Muscle layer of duodenum (tissue), 2 donors: ENCODE data around the gene GRB2.
A peak's percentile ranks its signal among the peaks of the same experiment; 100 is the strongest.
"Not testable (repeated sequence)": the region's sequence is repeated elsewhere in the genome, so short reads cannot be mapped to it uniquely, and the experiment has no call there.

Experiments used
- H3K27ac ChIP-seq: one replicate; pipeline ENCODE4 v1.7.0; 2013; ENCODE audit warnings: mild to moderate bottlenecking, low read length
- H3K27me3 ChIP-seq: one replicate; pipeline ENCODE4 v1.7.0; 2013; ENCODE audit warnings: low read depth, mild to moderate bottlenecking, control low read depth, low read length
- H3K36me3 ChIP-seq, 2 donors: one replicate each; pipeline ENCODE4 v1.7.0; 2013; ENCODE audit warnings: low read length in 2 of 2, control low read depth in 1 of 2, mild to moderate bottlenecking in 1 of 2; ENCODE audit not compliant: insufficient read depth in 2 of 2, control insufficient read depth in 1 of 2
- H3K4me1 ChIP-seq, 2 donors: one replicate each; pipeline ENCODE4 v1.7.0; 2013; ENCODE audit warnings: low read length in 2 of 2, mild to moderate bottlenecking in 2 of 2, control low read depth in 1 of 2, moderate library complexity in 1 of 2; ENCODE audit not compliant: insufficient read depth in 2 of 2, control insufficient read depth in 1 of 2
- H3K4me3 ChIP-seq, 2 donors: one replicate each; pipeline ENCODE4 v1.7.0; 2013; ENCODE audit warnings: low read length in 2 of 2, low read depth in 1 of 2, mild to moderate bottlenecking in 1 of 2
- H3K9me3 ChIP-seq, 2 donors: one replicate each; pipeline ENCODE4 v1.7.0; 2013; ENCODE audit warnings: low read length in 2 of 2, control low read depth in 1 of 2, mild to moderate bottlenecking in 1 of 2; ENCODE audit not compliant: control insufficient read depth in 1 of 2
- donor health status: healthy.

Gene GRB2

DNA sequence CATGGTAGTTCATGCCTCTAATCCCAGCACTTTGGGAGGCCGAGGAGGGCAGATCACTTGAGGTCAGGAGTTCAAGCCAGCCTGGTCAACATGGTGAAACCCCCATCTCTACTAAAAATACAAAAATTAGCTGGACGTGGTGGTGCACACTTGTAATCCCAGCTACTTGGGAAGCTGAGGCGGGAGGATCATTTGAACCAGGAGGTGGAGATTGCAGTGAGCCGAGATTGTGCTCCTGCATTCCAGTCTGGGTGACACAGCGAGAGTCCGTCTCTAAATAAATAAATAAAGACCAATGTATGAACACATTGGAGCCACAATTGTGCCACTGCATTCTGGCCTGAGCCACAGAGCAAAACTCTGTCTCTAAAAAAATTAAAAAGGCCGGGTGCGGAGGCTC is 31.9 kb upstream of the GRB2 start:
- not testable (repeated sequence) for H3K27me3 ChIP-seq, H3K4me3 ChIP-seq, H3K4me1 ChIP-seq

DNA sequence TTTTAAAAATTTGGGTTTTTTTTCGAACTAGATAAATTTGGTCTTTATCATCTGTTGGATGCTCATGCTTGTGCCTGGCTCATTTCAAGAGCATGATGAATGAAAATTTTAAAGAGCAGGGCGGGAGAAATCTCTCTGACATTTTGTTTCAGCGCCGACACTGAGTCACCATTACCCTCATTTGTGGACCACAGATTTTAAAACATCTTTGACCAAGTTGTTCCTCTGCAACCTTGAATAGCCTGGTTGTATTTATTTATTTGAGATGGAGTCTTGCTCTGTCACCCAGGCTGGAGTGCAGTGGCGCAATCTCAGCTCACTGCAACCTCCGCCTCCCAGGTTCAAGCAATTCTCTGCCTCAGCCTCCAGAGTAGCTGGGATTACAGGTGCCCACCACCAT is 29.0 kb upstream of the GRB2 start:
- H3K9me3 ChIP-seq, H3K4me1 ChIP-seq, H3K4me3 ChIP-seq, H3K27ac ChIP-seq, H3K36me3 ChIP-seq, H3K27me3 ChIP-seq: not testable (repeated sequence)

More for the DNA sequence above, 31.9 kb upstream of the GRB2 start:
- not testable (repeated sequence) for H3K9me3 ChIP-seq, H3K27ac ChIP-seq, H3K36me3 ChIP-seq

DNA sequence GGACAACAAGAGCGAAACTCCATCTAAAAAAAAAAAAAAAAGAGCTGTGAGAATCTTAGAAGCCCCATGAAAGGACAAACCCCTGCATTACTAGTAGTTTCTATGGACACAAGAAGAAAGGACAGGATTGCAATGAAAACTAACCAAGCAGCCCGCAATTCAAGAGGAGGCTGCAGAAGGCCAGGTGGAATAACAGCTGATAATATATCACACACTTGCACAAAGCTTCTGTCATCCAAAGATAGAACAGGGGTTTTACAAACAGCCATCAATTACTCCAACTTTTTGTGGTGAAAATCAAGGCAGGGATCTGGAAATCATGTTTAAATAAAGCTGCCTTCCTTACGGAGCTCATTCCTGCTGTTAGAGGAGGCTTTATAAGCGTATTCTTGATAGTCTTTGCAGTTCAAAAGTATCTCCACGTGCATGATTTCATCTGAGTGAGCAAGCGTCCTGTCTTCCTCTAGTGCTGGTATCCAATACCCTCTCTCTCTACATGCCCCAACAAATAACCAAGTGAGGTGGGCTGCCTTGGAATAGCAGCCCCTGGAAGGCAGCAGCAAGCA is 27.8 kb upstream of the GRB2 start:
- Histone ChIP-seq H3K4me3 (no peak overlapping the region), H3K9me3 (no peaks in the 10 kb centered on the region), H3K27me3 (no peaks in the 10 kb centered on the region), H3K4me1 (peaks cover 6 to 10% of the 10 kb centered on the region in 2 donors), H3K36me3 (no peaks in the 10 kb centered on the region), H3K27ac (no peak overlapping the region)

DNA sequence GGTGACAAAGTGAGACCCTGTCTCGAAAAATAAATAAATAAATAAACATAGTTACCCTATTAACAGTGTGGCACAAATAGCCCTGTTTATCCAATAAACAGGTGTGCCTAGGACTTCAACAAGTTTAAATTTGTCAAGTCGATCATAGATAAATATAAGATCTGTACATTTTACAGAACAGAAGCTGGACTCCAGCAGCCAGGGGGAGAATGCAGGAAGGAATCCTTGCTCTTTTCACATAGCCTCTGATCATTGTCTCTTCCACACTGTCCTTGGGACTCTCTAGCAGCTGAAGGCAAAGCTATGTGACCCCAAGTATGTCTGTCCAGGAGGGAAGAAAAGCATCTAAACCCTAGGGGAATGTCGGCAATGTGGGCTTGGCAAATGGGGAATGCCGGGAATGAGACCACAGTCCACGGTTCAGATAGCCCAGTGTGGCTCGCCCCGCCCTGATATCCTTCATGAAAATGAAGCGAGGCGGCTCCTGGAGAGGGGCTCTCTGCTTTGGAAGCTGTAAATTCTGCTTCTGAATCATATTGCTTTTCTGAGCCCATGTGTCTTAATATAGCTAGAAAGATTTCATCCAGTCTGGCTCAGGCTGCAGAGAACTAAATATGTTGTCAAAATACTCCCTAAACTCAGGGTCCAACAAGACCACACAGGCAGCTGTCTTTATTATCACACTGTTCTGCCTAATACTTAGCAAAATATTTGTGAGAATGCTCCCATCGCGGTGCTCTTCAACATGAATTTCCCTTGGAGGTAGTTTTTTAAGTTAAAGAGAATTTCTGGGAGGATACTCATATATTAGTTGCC is 24.9 kb upstream of the GRB2 start:
- H3K4me3 ChIP-seq, result no peak overlapping the region
- peaks cover 10 to 14% of the 10 kb centered on the region in 2 donors for H3K4me1 ChIP-seq
- H3K27ac ChIP-seq, result no peak overlapping the region
- H3K27me3 ChIP-seq, result no peaks in the 10 kb centered on the region
- H3K36me3 ChIP-seq, result no peaks in the 10 kb centered on the region
- H3K9me3 ChIP-seq, result no peaks in the 10 kb centered on the region

DNA sequence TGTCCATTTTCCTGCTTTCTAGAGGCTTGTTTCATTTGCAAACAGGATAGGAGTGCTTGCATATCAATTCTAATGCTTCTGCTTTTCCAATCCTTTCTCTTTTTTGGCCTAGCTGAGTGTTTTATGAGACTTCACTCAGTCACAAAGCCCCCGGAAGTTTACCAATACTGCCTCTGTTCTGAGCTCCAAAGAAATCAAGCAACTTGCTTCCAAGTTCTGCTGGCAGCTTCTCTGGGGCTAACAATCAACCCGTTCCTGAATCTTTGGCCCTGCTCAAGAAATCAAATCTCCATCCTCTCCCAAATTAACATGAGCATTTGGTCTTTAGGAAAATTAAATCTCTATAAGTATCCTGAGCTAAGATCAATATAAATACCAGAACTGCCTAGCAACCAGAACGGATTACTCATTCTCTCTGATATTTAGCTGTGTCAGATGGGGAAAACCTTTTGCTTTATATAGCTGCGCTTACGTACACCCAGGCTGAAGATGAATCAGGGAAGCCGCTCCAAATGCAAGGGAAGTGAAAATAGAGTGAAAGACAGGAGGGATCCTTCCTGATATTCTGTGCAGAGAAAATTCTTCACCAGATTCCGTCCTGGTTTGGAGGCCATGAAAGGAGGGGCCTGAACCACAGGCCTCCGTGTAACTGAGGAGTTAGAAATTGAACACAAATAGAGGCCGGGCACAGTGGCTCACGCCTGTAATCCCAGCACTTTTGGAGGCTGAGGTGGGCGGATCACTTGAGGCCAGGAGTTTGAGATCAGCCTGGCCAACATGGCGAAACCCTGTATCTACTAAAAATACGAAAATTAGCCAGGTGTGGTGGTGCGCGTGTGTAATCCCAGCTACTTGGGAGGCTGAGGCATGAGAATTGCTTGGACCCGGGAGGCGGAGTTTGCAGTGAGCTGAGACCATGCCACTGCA is 23.3 kb upstream of the GRB2 start:
- Histone ChIP-seq H3K27me3 (no peaks in the 10 kb centered on the region), H3K36me3 (no peaks in the 10 kb centered on the region), H3K4me3 (no peak overlapping the region), H3K4me1 (peaks cover 10 to 14% of the 10 kb centered on the region in 2 donors), H3K27ac (peak overlapping the region; percentile 77), H3K9me3 (no peaks in the 10 kb centered on the region)

DNA sequence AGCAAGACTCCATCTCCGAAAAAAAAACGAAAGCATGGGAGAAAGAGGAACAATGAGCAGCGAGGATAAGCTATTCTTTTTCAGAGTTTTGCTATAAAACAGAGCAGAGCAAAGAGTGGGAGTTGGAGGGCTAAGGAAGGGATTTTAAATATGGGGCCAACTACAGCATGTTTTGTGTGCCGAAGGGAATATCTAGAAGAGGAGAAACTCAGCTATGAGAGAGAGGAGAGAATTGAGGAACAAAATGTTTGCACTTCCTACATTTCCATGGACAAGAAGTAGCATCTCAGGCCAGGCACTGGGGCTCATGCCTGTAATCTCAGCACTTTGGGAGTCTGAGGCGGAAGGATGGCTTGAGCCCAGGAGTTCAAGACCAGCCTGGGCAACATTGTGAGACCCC is 13.1 kb upstream of the GRB2 start:
- no peak overlapping the region for H3K4me3 ChIP-seq
- H3K9me3 ChIP-seq, result no peaks in the 10 kb centered on the region
- no peaks in the 10 kb centered on the region for H3K27me3 ChIP-seq
- no peaks in the 10 kb centered on the region for H3K36me3 ChIP-seq
- H3K4me1 ChIP-seq, result no peaks in the 10 kb centered on the region
- H3K27ac ChIP-seq, result no peak overlapping the region

DNA sequence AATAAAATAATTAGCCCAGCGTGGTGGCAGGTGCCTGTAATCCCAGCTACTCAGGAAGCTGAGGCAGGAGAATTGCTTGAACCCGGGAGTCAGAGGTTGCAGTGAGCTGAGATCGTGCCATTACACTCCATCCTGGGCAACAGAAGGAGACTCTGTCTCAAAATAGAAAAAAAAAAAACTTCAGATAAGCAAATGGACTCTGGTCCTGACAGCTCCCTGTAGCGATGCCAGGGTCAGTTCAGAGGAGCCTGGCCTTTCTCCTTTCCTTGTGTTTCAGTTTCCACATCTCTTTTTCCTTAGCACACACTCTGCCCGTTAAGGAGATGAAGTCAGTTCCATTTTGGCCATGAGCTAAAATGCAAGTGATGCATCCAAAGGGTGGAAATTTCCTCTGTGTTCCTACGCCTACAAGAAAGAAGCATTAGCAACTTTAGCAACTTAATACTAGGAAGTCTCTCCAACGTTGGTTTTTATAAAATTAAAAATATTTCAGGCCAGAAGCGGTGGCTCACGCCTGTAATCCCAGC is 11.6 kb upstream of the GRB2 start:
- peaks cover 0 to 4% of the 10 kb centered on the region in 2 donors for H3K4me1 ChIP-seq
- no peak overlapping the region for H3K4me3 ChIP-seq
- H3K27me3 ChIP-seq, result no peaks in the 10 kb centered on the region
- no peak overlapping the region for H3K27ac ChIP-seq
- H3K36me3 ChIP-seq, result no peaks in the 10 kb centered on the region
- no peaks in the 10 kb centered on the region for H3K9me3 ChIP-seq

DNA sequence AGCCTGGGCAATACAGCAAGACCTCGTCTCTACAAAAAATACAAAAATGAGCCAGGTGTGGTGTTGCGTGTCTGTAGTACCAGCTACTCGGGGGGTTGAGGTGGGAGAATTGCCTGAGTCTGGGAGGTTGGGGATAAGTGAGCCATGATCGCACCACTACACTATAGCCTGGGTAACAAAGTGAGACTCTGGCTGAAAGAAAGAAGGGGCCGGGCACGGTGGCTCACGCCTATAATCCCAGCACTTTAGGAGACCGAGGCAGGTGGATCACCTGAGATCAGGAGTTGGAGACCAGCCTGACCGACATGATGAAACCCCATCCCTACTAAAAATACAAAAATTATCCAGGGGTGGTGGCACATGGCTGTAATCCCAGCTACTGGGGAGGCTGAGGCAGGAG is 10.5 kb upstream of the GRB2 start:
- Histone ChIP-seq H3K9me3 (no peaks in the 10 kb centered on the region), H3K36me3 (no peaks in the 10 kb centered on the region), H3K4me1 (peaks cover 0 to 5% of the 10 kb centered on the region in 2 donors), H3K27ac (no peak overlapping the region), H3K27me3 (no peaks in the 10 kb centered on the region), H3K4me3 (no peak overlapping the region)

DNA sequence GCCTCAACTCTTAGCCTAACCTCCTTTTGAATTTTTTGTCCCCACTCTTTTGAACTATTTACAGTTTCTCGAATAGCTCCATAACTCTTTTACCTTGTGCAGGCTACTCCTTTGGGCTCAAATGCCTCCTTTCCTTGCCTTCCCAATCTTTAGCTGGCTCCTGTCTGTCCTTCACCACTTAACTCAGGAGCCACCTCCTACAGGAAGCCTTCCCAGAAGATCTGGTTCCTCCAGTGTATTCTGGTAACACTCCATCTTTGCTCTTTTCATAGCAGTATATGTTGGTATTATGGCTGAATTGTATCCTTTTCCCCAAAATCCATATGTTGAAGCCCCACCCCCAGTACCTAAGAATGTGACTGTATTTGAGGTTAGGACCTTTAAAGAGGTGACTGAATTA is 9.0 kb upstream of the GRB2 start:
- H3K36me3 ChIP-seq, result no peaks in the 10 kb centered on the region
- no peaks in the 10 kb centered on the region for H3K27me3 ChIP-seq
- no peaks in the 10 kb centered on the region for H3K9me3 ChIP-seq
- H3K4me1 ChIP-seq, result peaks cover 0 to 5% of the 10 kb centered on the region in 2 donors
- no peak overlapping the region for H3K4me3 ChIP-seq
- no peak overlapping the region for H3K27ac ChIP-seq

DNA sequence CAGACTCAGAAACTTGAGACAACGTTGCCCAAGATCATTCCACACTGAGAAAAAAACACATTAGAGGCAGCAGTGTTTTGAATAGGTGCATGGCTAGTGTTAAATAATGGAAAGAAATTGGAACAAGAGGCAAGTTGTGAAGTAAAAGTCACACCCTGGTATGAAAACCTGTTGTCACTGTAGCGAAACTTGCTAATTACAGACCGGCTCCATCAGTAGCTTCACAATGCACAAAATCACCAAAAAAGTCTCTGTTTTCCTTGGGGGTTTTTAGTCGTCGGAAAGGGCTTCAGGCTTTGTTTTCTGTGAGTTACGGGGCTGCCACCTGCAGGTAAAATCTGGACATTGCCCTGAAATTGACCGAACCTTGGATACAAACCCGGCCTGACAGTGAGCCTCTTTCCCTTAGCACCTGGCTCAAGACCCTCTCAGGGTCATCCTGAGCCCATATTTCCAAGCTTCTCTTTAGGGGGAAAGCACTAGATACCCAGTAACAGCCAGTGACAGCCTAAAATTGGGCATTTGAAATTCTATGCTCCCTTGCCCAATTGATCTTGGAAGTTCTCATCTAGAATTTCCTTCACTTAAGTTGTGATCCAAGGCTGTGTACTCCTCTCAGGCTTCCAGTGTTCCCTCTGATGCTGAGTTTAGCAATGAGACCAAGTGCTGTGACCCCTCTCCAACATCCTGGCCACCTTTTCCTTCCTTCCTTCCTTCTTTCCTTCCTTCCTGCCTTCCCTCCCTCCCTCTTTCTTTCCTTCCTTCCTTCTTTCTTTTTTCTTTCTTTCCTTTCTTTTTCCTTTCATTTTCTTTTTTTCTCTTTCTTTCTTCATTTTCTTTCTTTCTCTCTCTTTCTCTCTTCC is 7.2 kb upstream of the GRB2 start:
- H3K9me3 ChIP-seq, result no peaks in the 10 kb centered on the region
- peak overlapping the region in 1 of 2 donors; percentile 37 for H3K4me3 ChIP-seq
- H3K4me1 ChIP-seq, result peaks cover 0 to 5% of the 10 kb centered on the region in 2 donors
- H3K27me3 ChIP-seq, result no peaks in the 10 kb centered on the region
- no peak overlapping the region for H3K27ac ChIP-seq
- H3K36me3 ChIP-seq, result no peaks in the 10 kb centered on the region
